ENCODE measurements around the gene CRIM1.
A peak's percentile ranks its signal among the peaks of the same experiment; 100 is the strongest.

The CRIM1 gene

GRCh38 chr2:36582951-36583350, 227.4 kb downstream of the CRIM1 start:
- DNase-seq (ENCODE audit: low spot score) = no peak

- no peak for DNase-seq (ENCODE audit: low spot score)
Observed at GRCh38 chr2:36584148-36584794, 228.7 kb downstream of the CRIM1 start.

GRCh38 chr2:36586672-36587071, 231.1 kb downstream of the CRIM1 start:
- no peak for DNase-seq (ENCODE audit: low spot score)

GRCh38 chr2:36587101-36587500, 231.5 kb downstream of the CRIM1 start:
- no peak for DNase-seq (ENCODE audit: low spot score)

- DNase-seq (ENCODE audit: low spot score) = no peak
Observed at GRCh38 chr2:36587556-36587955, 232.0 kb downstream of the CRIM1 start.

GRCh38 chr2:36589230-36589630, 233.7 kb downstream of the CRIM1 start:
- DNase-seq (ENCODE audit: low spot score) = no peak

GRCh38 chr2:36594849-36595248, 239.3 kb downstream of the CRIM1 start:
- no peak for DNase-seq (ENCODE audit: low spot score)

- DNase-seq (ENCODE audit: low spot score) = no peak
Observed at GRCh38 chr2:36596397-36596796, 240.8 kb downstream of the CRIM1 start.

- DNase-seq (ENCODE audit: low spot score) = no peak
Observed at GRCh38 chr2:36597003-36597531, 241.5 kb downstream of the CRIM1 start.

- peak; percentile 87 for DNase-seq (ENCODE audit: low spot score)
Observed at GRCh38 chr2:36597532-36598377, 242.2 kb downstream of the CRIM1 start, which contains the start of gene FEZ2. TSS of gene FEZ2 (minus strand) at chr2:36598168. CDS start at chr2:36598142, 26 bp downstream.
